Measurements from ENCODE around the gene FOXO6. TPM values are rescaled to one million over a fixed set of nuclear protein-coding genes. Genes with fewer than 3 reads are reported as not detected.

The FOXO6 gene
- total RNA-seq, 1 experiment from 2014 or later = 0.05 TPM

- DNase-seq (ENCODE audit: extremely low read depth, low read depth) = no peak
Measured at GRCh38 chr1:41364442-41365319, 3.4 kb downstream of the FOXO6 start.

GRCh38 chr1:41365320-41365633 lies 4.0 kb downstream of the FOXO6 start:
- no peak for DNase-seq (ENCODE audit: extremely low read depth, low read depth)

- no peak for DNase-seq (ENCODE audit: extremely low read depth, low read depth)
Measured at GRCh38 chr1:41365772-41366454, 4.7 kb downstream of the FOXO6 start.

GRCh38 chr1:41366455-41367287 lies 5.4 kb downstream of the FOXO6 start:
- no peak for DNase-seq (ENCODE audit: extremely low read depth, low read depth)

GRCh38 chr1:41367288-41367642 lies 6.0 kb downstream of the FOXO6 start:
- no peak for DNase-seq (ENCODE audit: extremely low read depth, low read depth)

- DNase-seq (ENCODE audit: extremely low read depth, low read depth) = no peak
Measured at GRCh38 chr1:41368366-41368765, 7.1 kb downstream of the FOXO6 start.

- no peak for DNase-seq (ENCODE audit: extremely low read depth, low read depth)
Measured at GRCh38 chr1:41368801-41369200, 7.6 kb downstream of the FOXO6 start.

- DNase-seq (ENCODE audit: extremely low read depth, low read depth) = no peak
Measured at GRCh38 chr1:41369531-41369930, 8.3 kb downstream of the FOXO6 start.

GRCh38 chr1:41370225-41370624 lies 9.0 kb downstream of the FOXO6 start:
- no peak for DNase-seq (ENCODE audit: extremely low read depth, low read depth)

- no peak for DNase-seq (ENCODE audit: extremely low read depth, low read depth)
Measured at GRCh38 chr1:41370756-41371420, 9.7 kb downstream of the FOXO6 start.

GRCh38 chr1:41371630-41372599 lies 10.7 kb downstream of the FOXO6 start:
- DNase-seq (ENCODE audit: extremely low read depth, low read depth) = no peak

- DNase-seq (ENCODE audit: extremely low read depth, low read depth) = no peak
Measured at GRCh38 chr1:41372600-41372993, 11.4 kb downstream of the FOXO6 start.

GRCh38 chr1:41373373-41373772 lies 12.1 kb downstream of the FOXO6 start:
- no peak for DNase-seq (ENCODE audit: extremely low read depth, low read depth)

- no peak for DNase-seq (ENCODE audit: extremely low read depth, low read depth)
Measured at GRCh38 chr1:41374711-41375110, 13.5 kb downstream of the FOXO6 start.

- no peak for DNase-seq (ENCODE audit: extremely low read depth, low read depth)
Measured at GRCh38 chr1:41377397-41377796, 16.2 kb downstream of the FOXO6 start.

- no peak for DNase-seq (ENCODE audit: extremely low read depth, low read depth)
Measured at GRCh38 chr1:41378222-41378621, 17.0 kb downstream of the FOXO6 start.

GRCh38 chr1:41378999-41379737 lies 17.9 kb downstream of the FOXO6 start:
- no peak for DNase-seq (ENCODE audit: extremely low read depth, low read depth)

- no peak for DNase-seq (ENCODE audit: extremely low read depth, low read depth)
Measured at GRCh38 chr1:41379738-41380130, 18.5 kb downstream of the FOXO6 start.

- no peak for DNase-seq (ENCODE audit: extremely low read depth, low read depth)
Measured at GRCh38 chr1:41380195-41380594, 19.0 kb downstream of the FOXO6 start.

Measured in NCI-H460 (cell line).